Measurements from ENCODE around the gene TENT4A. TPM values are rescaled to one million over a fixed set of nuclear protein-coding genes. Genes with fewer than 3 reads are reported as not detected.

Gene TENT4A
- total RNA-seq, 1 experiment from 2014 or later: 29.2 TPM

- Mint-ChIP-seq H3K27ac (no peak overlapping the region), H3K9me3 (no peaks in the 10 kb centered on the region), H3K4me1 (peaks cover 23% of the 10 kb centered on the region), H3K27me3 (ENCODE audit: low read depth) (peaks cover 2% of the 10 kb centered on the region), H3K36me3 (no peaks in the 10 kb centered on the region), H3K4me3 (no peak overlapping the region)
- ATAC-seq (no peak), DNase-seq (ENCODE audit: low spot score) (no peak)
- TF ChIP-seq, protein P1, sequence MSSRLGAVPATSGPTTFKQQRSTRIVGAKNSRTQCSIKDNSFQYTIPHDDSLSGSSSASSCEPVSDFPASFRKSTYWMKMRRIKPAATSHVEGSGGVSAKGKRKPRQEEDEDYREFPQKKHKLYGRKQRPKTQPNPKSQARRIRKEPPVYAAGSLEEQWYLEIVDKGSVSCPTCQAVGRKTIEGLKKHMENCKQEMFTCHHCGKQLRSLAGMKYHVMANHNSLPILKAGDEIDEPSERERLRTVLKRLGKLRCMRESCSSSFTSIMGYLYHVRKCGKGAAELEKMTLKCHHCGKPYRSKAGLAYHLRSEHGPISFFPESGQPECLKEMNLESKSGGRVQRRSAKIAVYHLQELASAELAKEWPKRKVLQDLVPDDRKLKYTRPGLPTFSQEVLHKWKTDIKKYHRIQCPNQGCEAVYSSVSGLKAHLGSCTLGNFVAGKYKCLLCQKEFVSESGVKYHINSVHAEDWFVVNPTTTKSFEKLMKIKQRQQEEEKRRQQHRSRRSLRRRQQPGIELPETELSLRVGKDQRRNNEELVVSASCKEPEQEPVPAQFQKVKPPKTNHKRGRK (CRISPR knock-in tag; IDR thresholded peaks at IDR 0.05; ENCODE audit: borderline replicate concordance): no peak
- TF ChIP-seq, protein P2, sequence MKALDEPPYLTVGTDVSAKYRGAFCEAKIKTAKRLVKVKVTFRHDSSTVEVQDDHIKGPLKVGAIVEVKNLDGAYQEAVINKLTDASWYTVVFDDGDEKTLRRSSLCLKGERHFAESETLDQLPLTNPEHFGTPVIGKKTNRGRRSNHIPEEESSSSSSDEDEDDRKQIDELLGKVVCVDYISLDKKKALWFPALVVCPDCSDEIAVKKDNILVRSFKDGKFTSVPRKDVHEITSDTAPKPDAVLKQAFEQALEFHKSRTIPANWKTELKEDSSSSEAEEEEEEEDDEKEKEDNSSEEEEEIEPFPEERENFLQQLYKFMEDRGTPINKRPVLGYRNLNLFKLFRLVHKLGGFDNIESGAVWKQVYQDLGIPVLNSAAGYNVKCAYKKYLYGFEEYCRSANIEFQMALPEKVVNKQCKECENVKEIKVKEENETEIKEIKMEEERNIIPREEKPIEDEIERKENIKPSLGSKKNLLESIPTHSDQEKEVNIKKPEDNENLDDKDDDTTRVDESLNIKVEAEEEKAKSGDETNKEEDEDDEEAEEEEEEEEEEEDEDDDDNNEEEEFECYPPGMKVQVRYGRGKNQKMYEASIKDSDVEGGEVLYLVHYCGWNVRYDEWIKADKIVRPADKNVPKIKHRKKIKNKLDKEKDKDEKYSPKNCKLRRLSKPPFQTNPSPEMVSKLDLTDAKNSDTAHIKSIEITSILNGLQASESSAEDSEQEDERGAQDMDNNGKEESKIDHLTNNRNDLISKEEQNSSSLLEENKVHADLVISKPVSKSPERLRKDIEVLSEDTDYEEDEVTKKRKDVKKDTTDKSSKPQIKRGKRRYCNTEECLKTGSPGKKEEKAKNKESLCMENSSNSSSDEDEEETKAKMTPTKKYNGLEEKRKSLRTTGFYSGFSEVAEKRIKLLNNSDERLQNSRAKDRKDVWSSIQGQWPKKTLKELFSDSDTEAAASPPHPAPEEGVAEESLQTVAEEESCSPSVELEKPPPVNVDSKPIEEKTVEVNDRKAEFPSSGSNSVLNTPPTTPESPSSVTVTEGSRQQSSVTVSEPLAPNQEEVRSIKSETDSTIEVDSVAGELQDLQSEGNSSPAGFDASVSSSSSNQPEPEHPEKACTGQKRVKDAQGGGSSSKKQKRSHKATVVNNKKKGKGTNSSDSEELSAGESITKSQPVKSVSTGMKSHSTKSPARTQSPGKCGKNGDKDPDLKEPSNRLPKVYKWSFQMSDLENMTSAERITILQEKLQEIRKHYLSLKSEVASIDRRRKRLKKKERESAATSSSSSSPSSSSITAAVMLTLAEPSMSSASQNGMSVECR (CRISPR knock-in tag; IDR thresholded peaks at IDR 0.05; ENCODE audit: borderline replicate concordance): no peak
- no peak for TF ChIP-seq ZNF671 (CRISPR knock-in tag; IDR thresholded peaks at IDR 0.05)
- no peak for TF ChIP-seq GTF2I (CRISPR knock-in tag; conservative IDR thresholded peaks at IDR 0.05)
- no peak for TF ChIP-seq ELF4 (CRISPR knock-in tag; IDR thresholded peaks at IDR 0.05; ENCODE audit: low read depth)
- TF ChIP-seq FOXK1 (CRISPR knock-in tag; IDR thresholded peaks at IDR 0.05): no peak
- TF ChIP-seq, protein P3, sequence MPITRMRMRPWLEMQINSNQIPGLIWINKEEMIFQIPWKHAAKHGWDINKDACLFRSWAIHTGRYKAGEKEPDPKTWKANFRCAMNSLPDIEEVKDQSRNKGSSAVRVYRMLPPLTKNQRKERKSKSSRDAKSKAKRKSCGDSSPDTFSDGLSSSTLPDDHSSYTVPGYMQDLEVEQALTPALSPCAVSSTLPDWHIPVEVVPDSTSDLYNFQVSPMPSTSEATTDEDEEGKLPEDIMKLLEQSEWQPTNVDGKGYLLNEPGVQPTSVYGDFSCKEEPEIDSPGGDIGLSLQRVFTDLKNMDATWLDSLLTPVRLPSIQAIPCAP (CRISPR knock-in tag; IDR thresholded peaks at IDR 0.05): no peak
- no peak for TF ChIP-seq ZNF232 (CRISPR knock-in tag; IDR thresholded peaks at IDR 0.05)
- TF ChIP-seq, protein P4, sequence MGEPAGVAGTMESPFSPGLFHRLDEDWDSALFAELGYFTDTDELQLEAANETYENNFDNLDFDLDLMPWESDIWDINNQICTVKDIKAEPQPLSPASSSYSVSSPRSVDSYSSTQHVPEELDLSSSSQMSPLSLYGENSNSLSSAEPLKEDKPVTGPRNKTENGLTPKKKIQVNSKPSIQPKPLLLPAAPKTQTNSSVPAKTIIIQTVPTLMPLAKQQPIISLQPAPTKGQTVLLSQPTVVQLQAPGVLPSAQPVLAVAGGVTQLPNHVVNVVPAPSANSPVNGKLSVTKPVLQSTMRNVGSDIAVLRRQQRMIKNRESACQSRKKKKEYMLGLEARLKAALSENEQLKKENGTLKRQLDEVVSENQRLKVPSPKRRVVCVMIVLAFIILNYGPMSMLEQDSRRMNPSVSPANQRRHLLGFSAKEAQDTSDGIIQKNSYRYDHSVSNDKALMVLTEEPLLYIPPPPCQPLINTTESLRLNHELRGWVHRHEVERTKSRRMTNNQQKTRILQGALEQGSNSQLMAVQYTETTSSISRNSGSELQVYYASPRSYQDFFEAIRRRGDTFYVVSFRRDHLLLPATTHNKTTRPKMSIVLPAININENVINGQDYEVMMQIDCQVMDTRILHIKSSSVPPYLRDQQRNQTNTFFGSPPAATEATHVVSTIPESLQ (CRISPR knock-in tag; IDR thresholded peaks at IDR 0.05): no peak
- TF ChIP-seq, protein P5, sequence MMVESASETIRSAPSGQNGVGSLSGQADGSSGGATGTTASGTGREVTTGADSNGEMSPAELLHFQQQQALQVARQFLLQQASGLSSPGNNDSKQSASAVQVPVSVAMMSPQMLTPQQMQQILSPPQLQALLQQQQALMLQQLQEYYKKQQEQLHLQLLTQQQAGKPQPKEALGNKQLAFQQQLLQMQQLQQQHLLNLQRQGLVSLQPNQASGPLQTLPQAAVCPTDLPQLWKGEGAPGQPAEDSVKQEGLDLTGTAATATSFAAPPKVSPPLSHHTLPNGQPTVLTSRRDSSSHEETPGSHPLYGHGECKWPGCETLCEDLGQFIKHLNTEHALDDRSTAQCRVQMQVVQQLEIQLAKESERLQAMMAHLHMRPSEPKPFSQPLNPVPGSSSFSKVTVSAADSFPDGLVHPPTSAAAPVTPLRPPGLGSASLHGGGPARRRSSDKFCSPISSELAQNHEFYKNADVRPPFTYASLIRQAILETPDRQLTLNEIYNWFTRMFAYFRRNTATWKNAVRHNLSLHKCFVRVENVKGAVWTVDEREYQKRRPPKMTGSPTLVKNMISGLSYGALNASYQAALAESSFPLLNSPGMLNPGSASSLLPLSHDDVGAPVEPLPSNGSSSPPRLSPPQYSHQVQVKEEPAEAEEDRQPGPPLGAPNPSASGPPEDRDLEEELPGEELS (CRISPR knock-in tag; IDR thresholded peaks at IDR 0.05): no peak
- no peak for TF ChIP-seq PRDM15 (CRISPR knock-in tag; IDR thresholded peaks at IDR 0.05)
- no peak for TF ChIP-seq JUN (CRISPR knock-in tag; IDR thresholded peaks at IDR 0.05)
- no peak for TF ChIP-seq GRHL2 (CRISPR knock-in tag; IDR thresholded peaks at IDR 0.05; ENCODE audit: insufficient replicate concordance, severe bottlenecking)
- no peak for TF ChIP-seq ZNF121 (CRISPR knock-in tag; IDR thresholded peaks at IDR 0.05)
- TF ChIP-seq ZNF416 (CRISPR knock-in tag; IDR thresholded peaks at IDR 0.05): no peak
- TF ChIP-seq KAT7 (CRISPR knock-in tag; IDR thresholded peaks at IDR 0.05; ENCODE audit: borderline replicate concordance): no peak
- TF ChIP-seq, protein P6, sequence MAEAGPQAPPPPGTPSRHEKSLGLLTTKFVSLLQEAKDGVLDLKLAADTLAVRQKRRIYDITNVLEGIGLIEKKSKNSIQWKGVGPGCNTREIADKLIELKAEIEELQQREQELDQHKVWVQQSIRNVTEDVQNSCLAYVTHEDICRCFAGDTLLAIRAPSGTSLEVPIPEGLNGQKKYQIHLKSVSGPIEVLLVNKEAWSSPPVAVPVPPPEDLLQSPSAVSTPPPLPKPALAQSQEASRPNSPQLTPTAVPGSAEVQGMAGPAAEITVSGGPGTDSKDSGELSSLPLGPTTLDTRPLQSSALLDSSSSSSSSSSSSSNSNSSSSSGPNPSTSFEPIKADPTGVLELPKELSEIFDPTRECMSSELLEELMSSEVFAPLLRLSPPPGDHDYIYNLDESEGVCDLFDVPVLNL (CRISPR knock-in tag; IDR thresholded peaks at IDR 0.05; ENCODE audit: borderline replicate concordance, low read depth): no peak
- TF ChIP-seq FOXP1 (CRISPR knock-in tag; IDR thresholded peaks at IDR 0.05; ENCODE audit: borderline replicate concordance): no peak
- no peak for TF ChIP-seq GABPB1 (CRISPR knock-in tag; IDR thresholded peaks at IDR 0.05)
- POLR2A ChIA-PET: interaction anchor here (0.7 kb wide), 1 partner anchor 23 kb away, joined by 4 read pairs; no protein-coding TSS in a partner anchor
- CTCF ChIA-PET: no interaction called here
Observed at GRCh38 chr5:6703806-6704205, 9.4 kb upstream of the TENT4A start.

Measured in WTC11 (cell line).